DND-41 (cell line): ENCODE results near the gene RASL12.

Source experiments
- CTCF ChIP-seq: IDR thresholded peaks from 2 replicates; pipeline ENCODE4 v1.5.1; 2012; ENCODE audit warnings: borderline replicate concordance, low read length, moderate library complexity, mild to moderate bottlenecking; ENCODE audit not compliant: poor library complexity, severe bottlenecking; ENCODE audit errors: extremely low read depth
- EZH2 ChIP-seq: IDR thresholded peaks from 3 replicates; pipeline ENCODE4 v1.6.1; 2012; ENCODE audit warnings: borderline replicate concordance, low read depth, mild to moderate bottlenecking, moderate library complexity, low read length, inconsistent platforms; ENCODE audit not compliant: severe bottlenecking

- no peak for TF ChIP-seq CTCF
- no peak for TF ChIP-seq EZH2
Measured at GRCh38 chr15:65052956-65053355, 14.8 kb downstream of the RASL12 start.
